ENCODE measurements around the gene MAN2A2.

- TF ChIP-seq CTCF (IDR thresholded peaks at IDR 0.05) (no peak), POLR2A (IDR thresholded peaks at IDR 0.05) (no peak)
Measured at GRCh38 chr15:90889313-90889730, 13.8 kb upstream of the MAN2A2 start.
